Astrocyte (in vitro differentiated cells and primary cell): ENCODE data around the gene BNIP5.

Experiments
- CTCF ChIP-seq: IDR thresholded peaks from 2 replicates; pipeline ENCODE4 v1.5.1; 2011; ENCODE audit warnings: low read depth, mild to moderate bottlenecking, inconsistent platforms, low read length, moderate library complexity; ENCODE audit not compliant: insufficient read depth
- EZH2 ChIP-seq: IDR thresholded peaks from 2 replicates; pipeline ENCODE4 v1.6.1; 2012; ENCODE audit warnings: mild to moderate bottlenecking, low read length, inconsistent platforms; ENCODE audit not compliant: insufficient read depth

- TF ChIP-seq CTCF = no peak
- no peak for TF ChIP-seq EZH2
Observed at GRCh38 chr6:36362551-36363370, 26.1 kb upstream of the BNIP5 start.
